ENCODE results near the gene CDK7. TPM values are rescaled to one million over a fixed set of nuclear protein-coding genes. Genes with fewer than 3 reads are reported as not detected.

CDK7 gene
- total RNA-seq, 1 donor from 2014 or later, result 35.4 TPM

- no peaks in the 10 kb centered on the region for H3K9me3 Mint-ChIP-seq (ENCODE audit: unreplicated experiment)
- H3K4me1 Mint-ChIP-seq (ENCODE audit: unreplicated experiment), result peaks cover 43% of the 10 kb centered on the region
- H3K4me3 Mint-ChIP-seq (ENCODE audit: unreplicated experiment), result no peak overlapping the region
- DNase-seq (ENCODE audit: extremely low spot score, unreplicated experiment), result no peak
- TF ChIP-seq CTCF (IDR thresholded peaks at IDR 0.05), result no peak
- H3K36me3 Mint-ChIP-seq (ENCODE audit: unreplicated experiment), result peaks cover 40% of the 10 kb centered on the region
- H3K27ac Mint-ChIP-seq (ENCODE audit: unreplicated experiment), result no peak overlapping the region
- no peaks in the 10 kb centered on the region for H3K27me3 Mint-ChIP-seq (ENCODE audit: unreplicated experiment)
Measured at GRCh38 chr5:69268899-69269298, 34.2 kb downstream of the CDK7 start.

- H3K4me3 Mint-ChIP-seq (ENCODE audit: unreplicated experiment), result no peak overlapping the region
- no peaks in the 10 kb centered on the region for H3K27me3 Mint-ChIP-seq (ENCODE audit: unreplicated experiment)
- DNase-seq (ENCODE audit: extremely low spot score, unreplicated experiment), result no peak
- peak overlapping the region; percentile 77 for H3K27ac Mint-ChIP-seq (ENCODE audit: unreplicated experiment)
- H3K9me3 Mint-ChIP-seq (ENCODE audit: unreplicated experiment), result no peaks in the 10 kb centered on the region
- TF ChIP-seq CTCF (IDR thresholded peaks at IDR 0.05), result no peak
- peaks cover 31% of the 10 kb centered on the region for H3K4me1 Mint-ChIP-seq (ENCODE audit: unreplicated experiment)
- H3K36me3 Mint-ChIP-seq (ENCODE audit: unreplicated experiment), result peaks cover 36% of the 10 kb centered on the region
Measured at GRCh38 chr5:69270840-69271239, 36.2 kb downstream of the CDK7 start.

GRCh38 chr5:69271376-69271775 is 36.7 kb downstream of the CDK7 start:
- H3K9me3 Mint-ChIP-seq (ENCODE audit: unreplicated experiment), result no peaks in the 10 kb centered on the region
- no peaks in the 10 kb centered on the region for H3K27me3 Mint-ChIP-seq (ENCODE audit: unreplicated experiment)
- H3K4me1 Mint-ChIP-seq (ENCODE audit: unreplicated experiment), result peaks cover 34% of the 10 kb centered on the region
- H3K27ac Mint-ChIP-seq (ENCODE audit: unreplicated experiment), result peak overlapping the region; percentile 77
- no peak overlapping the region for H3K4me3 Mint-ChIP-seq (ENCODE audit: unreplicated experiment)
- TF ChIP-seq CTCF (IDR thresholded peaks at IDR 0.05), result no peak
- peaks cover 35% of the 10 kb centered on the region for H3K36me3 Mint-ChIP-seq (ENCODE audit: unreplicated experiment)
- peak; percentile 66 for DNase-seq (ENCODE audit: extremely low spot score, unreplicated experiment)

GRCh38 chr5:69275563-69275962 is 40.9 kb downstream of the CDK7 start:
- no peak for TF ChIP-seq CTCF (IDR thresholded peaks at IDR 0.05)
- no peaks in the 10 kb centered on the region for H3K27me3 Mint-ChIP-seq (ENCODE audit: unreplicated experiment)
- H3K4me3 Mint-ChIP-seq (ENCODE audit: unreplicated experiment), result no peak overlapping the region
- H3K4me1 Mint-ChIP-seq (ENCODE audit: unreplicated experiment), result peaks cover 39% of the 10 kb centered on the region
- H3K27ac Mint-ChIP-seq (ENCODE audit: unreplicated experiment), result peak overlapping the region; percentile 56
- H3K36me3 Mint-ChIP-seq (ENCODE audit: unreplicated experiment), result peaks cover 30% of the 10 kb centered on the region
- no peak for DNase-seq (ENCODE audit: extremely low spot score, unreplicated experiment)
- no peaks in the 10 kb centered on the region for H3K9me3 Mint-ChIP-seq (ENCODE audit: unreplicated experiment)

- no peak for DNase-seq (ENCODE audit: extremely low spot score, unreplicated experiment)
- Mint-ChIP-seq H3K4me3 (ENCODE audit: unreplicated experiment) (no peak overlapping the region), H3K36me3 (ENCODE audit: unreplicated experiment) (peaks cover 22% of the 10 kb centered on the region), H3K27ac (ENCODE audit: unreplicated experiment) (peak overlapping the region; percentile 56), H3K27me3 (ENCODE audit: unreplicated experiment) (no peaks in the 10 kb centered on the region), H3K4me1 (ENCODE audit: unreplicated experiment) (peaks cover 32% of the 10 kb centered on the region), H3K9me3 (ENCODE audit: unreplicated experiment) (no peaks in the 10 kb centered on the region)
- TF ChIP-seq CTCF (IDR thresholded peaks at IDR 0.05), result no peak
Measured at GRCh38 chr5:69276422-69277174, 41.9 kb downstream of the CDK7 start.

All from osteocyte (in vitro differentiated cells).